DND-41 (cell line): Measurements from ENCODE around the gene BCAP31.

Source experiments
- EZH2 ChIP-seq: IDR thresholded peaks from 3 replicates; pipeline ENCODE4 v1.6.1; 2012; ENCODE audit warnings: borderline replicate concordance, low read depth, mild to moderate bottlenecking, moderate library complexity, low read length, inconsistent platforms; ENCODE audit not compliant: severe bottlenecking
- TF ChIP-seq, protein P1 (sequence below): IDR thresholded peaks from 2 replicates; pipeline ENCODE4 v1.5.1; 2012; ENCODE audit warnings: borderline replicate concordance, low read length, moderate library complexity, mild to moderate bottlenecking; ENCODE audit not compliant: poor library complexity, severe bottlenecking; ENCODE audit errors: extremely low read depth

DNA sequence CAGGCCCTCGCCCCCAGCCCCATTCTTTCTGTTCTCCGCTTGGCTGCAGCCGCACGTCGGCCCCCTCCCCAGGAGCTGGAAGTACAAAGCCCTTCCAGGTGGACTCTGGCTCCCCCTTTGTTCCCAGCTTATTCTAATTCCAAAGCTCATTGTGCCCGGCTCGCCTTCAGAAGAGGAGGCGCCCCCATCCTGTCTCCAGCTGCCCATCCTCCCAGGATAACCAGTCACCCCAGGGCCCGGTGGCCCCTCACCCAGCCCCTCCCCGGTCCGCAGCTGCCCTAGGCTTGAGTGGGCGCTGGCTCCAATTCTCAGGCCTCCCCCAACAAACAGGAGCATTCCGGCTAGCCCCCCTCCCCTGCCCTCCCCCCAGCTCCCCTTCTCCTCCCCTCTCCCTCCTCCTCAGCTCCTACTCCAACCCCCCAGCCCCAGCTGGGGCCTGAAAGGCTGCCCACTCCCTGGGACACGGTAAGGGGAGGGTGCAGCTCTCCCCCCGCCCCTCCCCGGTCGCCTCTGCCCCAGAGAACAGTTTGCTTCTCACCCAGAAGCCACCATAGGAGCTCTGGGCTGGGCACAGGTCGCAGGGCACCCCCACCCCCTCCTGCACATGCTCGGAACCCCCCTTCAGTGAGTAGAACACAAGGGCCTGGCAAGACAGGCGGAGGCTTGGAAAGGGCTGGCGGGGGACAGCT lies 39.6 kb downstream of the BCAP31 start:
- TF ChIP-seq, protein P1, sequence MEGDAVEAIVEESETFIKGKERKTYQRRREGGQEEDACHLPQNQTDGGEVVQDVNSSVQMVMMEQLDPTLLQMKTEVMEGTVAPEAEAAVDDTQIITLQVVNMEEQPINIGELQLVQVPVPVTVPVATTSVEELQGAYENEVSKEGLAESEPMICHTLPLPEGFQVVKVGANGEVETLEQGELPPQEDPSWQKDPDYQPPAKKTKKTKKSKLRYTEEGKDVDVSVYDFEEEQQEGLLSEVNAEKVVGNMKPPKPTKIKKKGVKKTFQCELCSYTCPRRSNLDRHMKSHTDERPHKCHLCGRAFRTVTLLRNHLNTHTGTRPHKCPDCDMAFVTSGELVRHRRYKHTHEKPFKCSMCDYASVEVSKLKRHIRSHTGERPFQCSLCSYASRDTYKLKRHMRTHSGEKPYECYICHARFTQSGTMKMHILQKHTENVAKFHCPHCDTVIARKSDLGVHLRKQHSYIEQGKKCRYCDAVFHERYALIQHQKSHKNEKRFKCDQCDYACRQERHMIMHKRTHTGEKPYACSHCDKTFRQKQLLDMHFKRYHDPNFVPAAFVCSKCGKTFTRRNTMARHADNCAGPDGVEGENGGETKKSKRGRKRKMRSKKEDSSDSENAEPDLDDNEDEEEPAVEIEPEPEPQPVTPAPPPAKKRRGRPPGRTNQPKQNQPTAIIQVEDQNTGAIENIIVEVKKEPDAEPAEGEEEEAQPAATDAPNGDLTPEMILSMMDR: no peak
- no peak for TF ChIP-seq EZH2
